ENCODE measurements around the gene SUCNR1. TPM values are rescaled to one million over a fixed set of nuclear protein-coding genes. Genes with fewer than 3 reads are reported as not detected.
A peak's percentile ranks its signal among the peaks of the same experiment; 100 is the strongest.
"Not testable (repeated sequence)": the region's sequence is repeated elsewhere in the genome, so short reads cannot be mapped to it uniquely, and the experiment has no call there.

The SUCNR1 gene
- total RNA-seq, 1 experiment from 2014 or later: not detected

DNA sequence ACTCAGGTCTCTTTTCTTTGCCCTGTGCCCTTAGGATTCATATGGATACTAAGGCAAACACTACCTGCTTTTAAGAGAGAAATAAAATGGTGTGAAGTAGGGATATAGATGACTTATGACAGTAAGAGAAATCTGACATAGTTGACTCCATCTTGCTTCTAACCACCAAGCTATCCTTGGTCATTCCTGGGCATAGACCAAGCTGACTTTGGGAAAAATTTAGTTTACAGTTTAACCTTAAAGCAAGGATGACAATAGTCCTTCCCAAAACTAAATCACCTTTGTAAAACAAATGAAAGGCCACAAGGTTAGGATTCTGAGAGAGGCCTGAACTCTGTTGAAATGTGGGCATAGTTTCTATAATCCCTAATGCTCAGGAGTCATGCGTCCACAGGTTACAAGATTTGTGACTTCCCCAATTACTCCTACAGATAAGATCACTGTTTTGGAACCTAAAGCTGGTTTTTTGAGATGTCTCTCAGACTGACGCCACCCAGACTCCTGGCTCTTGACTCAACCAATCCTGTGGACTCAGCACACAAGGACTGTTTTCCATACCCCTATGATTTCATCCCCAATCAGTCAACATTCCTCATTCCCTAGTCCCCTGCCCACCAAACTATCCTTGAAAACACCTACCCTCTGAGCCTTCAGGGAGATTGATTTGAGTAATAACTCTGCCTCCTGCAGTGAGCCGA, 25.3 kb downstream of the SUCNR1 start:
- CTCF ChIA-PET: interaction anchor here (1.1 kb wide), 1 partner anchor 10 kb away, joined by 3 read pairs; no protein-coding TSS in a partner anchor
- H3K27me3 Mint-ChIP-seq (ENCODE audit: insufficient read depth, unreplicated experiment); BruUV-seq (replicated peaks); H3K36me3 Mint-ChIP-seq (ENCODE audit: insufficient read depth, unreplicated experiment); intact Hi-C loops (cut with micrococcal nuclease); POLR2A ChIA-PET; H3K4me3 Mint-ChIP-seq (ENCODE audit: unreplicated experiment); H3K4me1 Mint-ChIP-seq (ENCODE audit: insufficient read depth, unreplicated experiment); DNase-seq (ENCODE audit: unreplicated experiment); H3K9me3 Mint-ChIP-seq (ENCODE audit: unreplicated experiment); H3K27ac Mint-ChIP-seq (ENCODE audit: low read depth, unreplicated experiment): not testable (repeated sequence)

DNA sequence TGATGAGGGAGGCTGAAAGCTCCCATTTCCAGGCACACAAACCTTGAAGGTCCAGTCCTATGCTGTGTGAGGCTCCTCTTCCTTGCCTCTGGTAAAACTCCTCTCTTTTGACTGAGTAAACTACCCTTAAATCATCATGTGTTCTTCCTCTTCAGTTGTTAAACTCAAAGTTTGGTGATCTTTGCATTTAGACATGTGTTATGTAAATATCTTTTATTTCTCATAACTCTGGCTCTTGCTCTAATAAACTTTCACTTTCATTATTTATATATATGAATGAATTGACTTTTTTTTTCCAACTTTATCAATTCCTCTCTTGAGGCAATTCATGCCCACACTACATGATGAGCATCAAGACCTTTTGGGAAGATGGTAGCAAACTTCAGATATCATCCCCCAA, 26.6 kb downstream of the SUCNR1 start:
- no TSS peak for BruUV-seq (replicated peaks)
- POLR2A ChIA-PET: no interaction called here

DNA sequence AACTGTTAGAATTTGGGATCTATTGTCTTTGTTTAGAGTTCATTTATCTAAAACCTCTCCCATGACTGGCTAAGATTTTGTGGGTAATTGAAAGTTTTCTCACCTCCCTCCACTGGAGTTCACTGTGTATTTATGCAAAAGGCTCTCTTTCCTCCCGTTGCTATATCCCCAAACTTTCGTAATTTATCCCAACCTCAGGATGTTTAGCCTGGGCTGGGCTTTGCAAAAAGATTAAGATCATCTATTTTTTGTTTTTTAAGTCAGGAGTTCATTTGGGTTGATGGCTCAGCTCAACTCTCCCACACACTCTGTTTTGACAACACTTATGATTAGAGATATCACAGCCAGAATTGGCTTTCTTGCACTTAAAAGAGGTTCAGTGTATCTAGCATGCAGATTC, 27.0 kb downstream of the SUCNR1 start:
- peaks cover 6% of the 10 kb centered on the region for H3K4me1 Mint-ChIP-seq (ENCODE audit: insufficient read depth, unreplicated experiment)
- intact Hi-C loops (cut with micrococcal nuclease): no loop called here
- peak; percentile 10 for DNase-seq (ENCODE audit: unreplicated experiment)
- H3K9me3 Mint-ChIP-seq (ENCODE audit: unreplicated experiment): no peaks in the 10 kb centered on the region
- ChIA-PET CTCF (no interaction called here), POLR2A (no interaction called here)
- H3K27me3 Mint-ChIP-seq (ENCODE audit: insufficient read depth, unreplicated experiment): no peaks in the 10 kb centered on the region
- no peaks in the 10 kb centered on the region for H3K36me3 Mint-ChIP-seq (ENCODE audit: insufficient read depth, unreplicated experiment)
- no peak for TF ChIP-seq CTCF (IDR thresholded peaks at IDR 0.05; ENCODE audit: unreplicated experiment)
- no peak overlapping the region for H3K4me3 Mint-ChIP-seq (ENCODE audit: unreplicated experiment)
- H3K27ac Mint-ChIP-seq (ENCODE audit: low read depth, unreplicated experiment): no peak overlapping the region
- no TSS peak for BruUV-seq (replicated peaks)

More for the DNA sequence above, 26.6 kb downstream of the SUCNR1 start:
- Mint-ChIP-seq H3K27ac (ENCODE audit: low read depth, unreplicated experiment) (no peak overlapping the region), H3K4me1 (ENCODE audit: insufficient read depth, unreplicated experiment) (peaks cover 6% of the 10 kb centered on the region), H3K9me3 (ENCODE audit: unreplicated experiment) (no peaks in the 10 kb centered on the region), H3K27me3 (ENCODE audit: insufficient read depth, unreplicated experiment) (no peaks in the 10 kb centered on the region), H3K4me3 (ENCODE audit: unreplicated experiment) (no peak overlapping the region), H3K36me3 (ENCODE audit: insufficient read depth, unreplicated experiment) (no peaks in the 10 kb centered on the region)
- intact Hi-C loops (cut with micrococcal nuclease): no loop called here
- CTCF ChIA-PET: interaction anchor here (1.1 kb wide), 1 partner anchor 11 kb away, joined by 3 read pairs; no protein-coding TSS in a partner anchor
- no peak for TF ChIP-seq CTCF (IDR thresholded peaks at IDR 0.05; ENCODE audit: unreplicated experiment)
- no peak for DNase-seq (ENCODE audit: unreplicated experiment)

DNA sequence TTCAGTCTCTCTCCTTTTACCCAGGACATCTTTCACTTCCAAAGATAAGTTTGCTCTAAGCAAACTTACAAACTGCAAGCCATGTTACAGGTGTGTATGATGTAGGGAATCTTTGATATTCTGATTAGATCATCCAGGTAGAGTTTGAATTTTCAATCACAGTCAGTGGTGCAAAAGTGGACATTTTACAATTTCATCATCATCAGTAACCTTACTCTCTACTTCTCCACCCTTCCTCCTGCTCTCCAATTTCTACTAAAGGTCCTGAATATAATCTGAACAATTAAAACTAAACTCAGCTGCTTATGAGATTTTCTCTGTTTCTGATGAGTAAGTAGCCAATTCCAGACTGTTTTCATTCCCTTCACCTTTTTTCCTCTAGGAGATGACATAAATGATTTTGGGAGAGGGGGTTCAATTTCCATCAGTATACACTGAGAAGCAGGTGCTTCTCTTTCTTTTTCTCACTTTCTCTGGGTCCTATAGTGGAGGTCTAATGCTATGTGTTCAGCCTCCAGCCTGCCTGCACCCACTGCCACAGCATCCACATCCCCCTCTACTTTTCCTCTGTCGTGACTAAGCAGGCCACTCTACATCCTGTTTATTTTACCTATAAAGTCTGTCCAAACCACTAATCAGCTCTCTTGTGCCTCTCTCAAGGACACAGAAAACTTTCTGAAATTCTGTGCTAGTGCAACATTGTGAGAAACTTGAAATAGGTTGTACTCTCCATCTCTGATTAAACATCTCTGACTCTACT, 27.6 kb downstream of the SUCNR1 start:
- ChIA-PET CTCF (no interaction called here), POLR2A (no interaction called here)
- H3K4me3 Mint-ChIP-seq (ENCODE audit: unreplicated experiment): no peak overlapping the region
- no peaks in the 10 kb centered on the region for H3K36me3 Mint-ChIP-seq (ENCODE audit: insufficient read depth, unreplicated experiment)
- DNase-seq (ENCODE audit: unreplicated experiment): no peak
- peaks cover 6% of the 10 kb centered on the region for H3K4me1 Mint-ChIP-seq (ENCODE audit: insufficient read depth, unreplicated experiment)
- no peak for TF ChIP-seq CTCF (IDR thresholded peaks at IDR 0.05; ENCODE audit: unreplicated experiment)
- no peaks in the 10 kb centered on the region for H3K9me3 Mint-ChIP-seq (ENCODE audit: unreplicated experiment)
- no peaks in the 10 kb centered on the region for H3K27me3 Mint-ChIP-seq (ENCODE audit: insufficient read depth, unreplicated experiment)
- BruUV-seq (replicated peaks): no TSS peak
- intact Hi-C loops (cut with micrococcal nuclease): no loop called here
- H3K27ac Mint-ChIP-seq (ENCODE audit: low read depth, unreplicated experiment): no peak overlapping the region
